ENCODE data around the gene UNC50. TPM values are rescaled to one million over a fixed set of nuclear protein-coding genes. Genes with fewer than 3 reads are reported as not detected.

UNC50 gene
- polyA plus RNA-seq, 1 donor (not counting 4 experiments of a cell fraction or from before 2014, with no cell fraction given): 75.2 TPM

DNA sequence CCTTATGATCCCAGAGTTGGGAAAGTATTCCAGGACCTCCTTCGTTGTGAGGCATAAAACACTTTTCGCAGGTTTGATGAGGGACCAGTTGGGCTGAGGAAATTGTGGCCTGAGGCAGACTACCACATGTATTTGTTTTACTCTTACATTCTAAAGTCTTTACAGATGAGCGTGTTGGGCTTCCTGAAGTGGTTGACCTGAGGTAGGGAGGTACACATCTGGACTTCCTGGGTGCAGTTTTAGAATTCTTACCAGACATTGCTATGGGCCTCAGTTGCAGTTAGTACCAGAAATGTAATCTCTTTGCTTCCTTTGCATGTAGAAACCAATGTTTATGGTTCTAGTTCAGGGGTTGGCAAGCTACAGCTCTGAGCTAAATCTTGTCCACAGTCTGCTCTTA, 48.8 kb upstream of the UNC50 start:
- Histone ChIP-seq H3K79me2 (ENCODE audit: control insufficient read depth, insufficient read depth, low read length) (no peaks in the 10 kb centered on the region), H4K20me1 (ENCODE audit: control insufficient read depth, extremely low read depth, insufficient read depth, low read length) (no peaks in the 10 kb centered on the region), H2AFZ (ENCODE audit: control insufficient read depth, low read length) (no peak overlapping the region), H3K9me3 (ENCODE audit: control insufficient read depth, low read depth, low read length) (no peaks in the 10 kb centered on the region), H3K36me3 (ENCODE audit: control insufficient read depth in 2 of 2, extremely low read depth in 1 of 2, insufficient read depth in 2 of 2, low read length in 2 of 2) (peaks cover 2 to 24% of the 10 kb centered on the region in 2 experiments), H3K4me3 (ENCODE audit: control insufficient read depth in 2 of 3, extremely low read depth in 1 of 3, insufficient read depth in 2 of 3, low read depth in 1 of 3, low read length in 3 of 3) (no peak overlapping the region), H3K4me1 (ENCODE audit: control insufficient read depth, extremely low read depth, insufficient read depth, low read length) (no peaks in the 10 kb centered on the region), H3K9ac (ENCODE audit: control insufficient read depth, extremely low read depth, insufficient read depth, low read length) (no peak overlapping the region), H3K4me2 (ENCODE audit: control insufficient read depth, extremely low read depth, insufficient read depth, low read depth, low read length) (no peak overlapping the region), H3K27ac (ENCODE audit: control insufficient read depth, insufficient read depth, low read length) (no peak overlapping the region), H3K27me3 (ENCODE audit: control insufficient read depth, extremely low read depth, insufficient read depth, low read length) (no peaks in the 10 kb centered on the region), H3K9me1 (ENCODE audit: control insufficient read depth, extremely low read depth, insufficient read depth, low read length) (no peaks in the 10 kb centered on the region)
- dilution Hi-C loops (cut with MboI; ENCODE audit: extremely low pct_ligation_motif_present, low sequenced_read_pairs): no loop called here
- no peak for FAIRE-seq
- no peak for DNase-seq (ENCODE audit: low read depth, low spot score)
- TF ChIP-seq, protein P1, sequence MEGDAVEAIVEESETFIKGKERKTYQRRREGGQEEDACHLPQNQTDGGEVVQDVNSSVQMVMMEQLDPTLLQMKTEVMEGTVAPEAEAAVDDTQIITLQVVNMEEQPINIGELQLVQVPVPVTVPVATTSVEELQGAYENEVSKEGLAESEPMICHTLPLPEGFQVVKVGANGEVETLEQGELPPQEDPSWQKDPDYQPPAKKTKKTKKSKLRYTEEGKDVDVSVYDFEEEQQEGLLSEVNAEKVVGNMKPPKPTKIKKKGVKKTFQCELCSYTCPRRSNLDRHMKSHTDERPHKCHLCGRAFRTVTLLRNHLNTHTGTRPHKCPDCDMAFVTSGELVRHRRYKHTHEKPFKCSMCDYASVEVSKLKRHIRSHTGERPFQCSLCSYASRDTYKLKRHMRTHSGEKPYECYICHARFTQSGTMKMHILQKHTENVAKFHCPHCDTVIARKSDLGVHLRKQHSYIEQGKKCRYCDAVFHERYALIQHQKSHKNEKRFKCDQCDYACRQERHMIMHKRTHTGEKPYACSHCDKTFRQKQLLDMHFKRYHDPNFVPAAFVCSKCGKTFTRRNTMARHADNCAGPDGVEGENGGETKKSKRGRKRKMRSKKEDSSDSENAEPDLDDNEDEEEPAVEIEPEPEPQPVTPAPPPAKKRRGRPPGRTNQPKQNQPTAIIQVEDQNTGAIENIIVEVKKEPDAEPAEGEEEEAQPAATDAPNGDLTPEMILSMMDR (optimal IDR thresholded peaks at IDR 0.05 in 1 of 3, IDR thresholded peaks at IDR 0.05 in 1 of 3, conservative IDR thresholded peaks at IDR 0.05 in 1 of 3; ENCODE audit: extremely low read depth in 1 of 3, insufficient read depth in 2 of 3, low read length in 3 of 3): no peak

DNA sequence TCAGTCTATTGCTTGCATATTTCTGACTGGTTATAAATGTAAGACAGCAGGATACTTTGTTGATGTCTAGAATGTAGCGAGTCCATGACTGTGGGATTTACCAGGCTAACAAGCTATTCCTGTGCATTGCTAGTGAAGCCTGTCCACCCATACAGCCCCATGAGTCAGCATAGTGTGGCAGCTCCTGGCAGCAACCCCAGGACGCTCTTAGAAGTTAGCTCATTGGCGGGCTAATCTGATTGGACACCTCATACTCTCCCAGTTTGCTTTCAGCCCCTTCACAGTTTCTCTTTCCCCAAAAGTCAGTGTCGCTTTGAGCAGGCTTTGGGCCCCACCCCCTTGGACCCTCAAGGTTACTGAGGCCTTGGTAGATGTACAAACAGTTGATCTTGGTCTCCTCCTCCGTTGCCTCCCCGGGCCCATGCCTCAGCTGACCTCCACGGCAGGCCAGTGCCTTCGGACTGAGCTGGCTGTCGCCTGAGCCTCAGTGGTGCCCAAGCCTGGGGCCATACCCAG, 48.1 kb upstream of the UNC50 start:
- no peaks in the 10 kb centered on the region for H4K20me1 ChIP-seq (ENCODE audit: control insufficient read depth, extremely low read depth, insufficient read depth, low read length)
- no peak overlapping the region for H2AFZ ChIP-seq (ENCODE audit: control insufficient read depth, low read length)
- FAIRE-seq (no peak), DNase-seq (ENCODE audit: low read depth, low spot score) (no peak)
- no peak overlapping the region for H3K4me3 ChIP-seq (ENCODE audit: control insufficient read depth in 2 of 3, extremely low read depth in 1 of 3, insufficient read depth in 2 of 3, low read depth in 1 of 3, low read length in 3 of 3)
- H3K27me3 ChIP-seq (ENCODE audit: control insufficient read depth, extremely low read depth, insufficient read depth, low read length): no peaks in the 10 kb centered on the region
- H3K27ac ChIP-seq (ENCODE audit: control insufficient read depth, insufficient read depth, low read length): no peak overlapping the region
- H3K36me3 ChIP-seq (ENCODE audit: control insufficient read depth in 2 of 2, extremely low read depth in 1 of 2, insufficient read depth in 2 of 2, low read length in 2 of 2): peaks cover 0 to 22% of the 10 kb centered on the region in 2 experiments
- H3K4me2 ChIP-seq (ENCODE audit: control insufficient read depth, extremely low read depth, insufficient read depth, low read depth, low read length): no peak overlapping the region
- no peaks in the 10 kb centered on the region for H3K4me1 ChIP-seq (ENCODE audit: control insufficient read depth, extremely low read depth, insufficient read depth, low read length)
- dilution Hi-C loops (cut with MboI; ENCODE audit: extremely low pct_ligation_motif_present, low sequenced_read_pairs): no loop called here
- TF ChIP-seq EZH2 (IDR thresholded peaks at IDR 0.05; ENCODE audit: low read length): no peak
- TF ChIP-seq, protein P1 (optimal IDR thresholded peaks at IDR 0.05 in 1 of 3, IDR thresholded peaks at IDR 0.05 in 1 of 3, conservative IDR thresholded peaks at IDR 0.05 in 1 of 3; ENCODE audit: extremely low read depth in 1 of 3, insufficient read depth in 2 of 3, low read length in 3 of 3): no peak
- no peak overlapping the region for H3K9ac ChIP-seq (ENCODE audit: control insufficient read depth, extremely low read depth, insufficient read depth, low read length)
- H3K79me2 ChIP-seq (ENCODE audit: control insufficient read depth, insufficient read depth, low read length): no peaks in the 10 kb centered on the region
- H3K9me3 ChIP-seq (ENCODE audit: control insufficient read depth, low read depth, low read length): no peaks in the 10 kb centered on the region
- no peaks in the 10 kb centered on the region for H3K9me1 ChIP-seq (ENCODE audit: control insufficient read depth, extremely low read depth, insufficient read depth, low read length)

Data from keratinocyte (primary cell).